ENCODE measurements around the gene ZBTB34. TPM values are rescaled to one million over a fixed set of nuclear protein-coding genes. Genes with fewer than 3 reads are reported as not detected.

Gene ZBTB34
- total RNA-seq, 4 donors from 2014 or later: 12.0 to 13.8 (median 13.1) TPM

- TF ChIP-seq CTCF (IDR thresholded peaks at IDR 0.05) (no peak), POLR2A (IDR thresholded peaks at IDR 0.05) (no peak)
- intact Hi-C loops (cut with DNase I; ENCODE audit: low total_unique reads): no loop called here
- H3K4me3 ChIP-seq (ENCODE audit: low read depth, poor library complexity, severe bottlenecking): no peak overlapping the region
- DNase-seq (ENCODE audit: low spot score in 2 of 2): no peak
- WGBS, 2 donors: 79 to 87% methylated on average over 4 of the region's 4 CpGs
Observed at GRCh38 chr9:126872516-126872915, 12.1 kb downstream of the ZBTB34 start.

GRCh38 chr9:126874546-126875314 lies 14.3 kb downstream of the ZBTB34 start:
- TF ChIP-seq POLR2A (IDR thresholded peaks at IDR 0.05) (no peak), CTCF (IDR thresholded peaks at IDR 0.05) (no peak)
- no peak for DNase-seq (ENCODE audit: low spot score in 2 of 2)
- WGBS, 2 donors: 82 to 83% methylated on average over 9 of the region's 9 CpGs
- H3K4me3 ChIP-seq (ENCODE audit: low read depth, poor library complexity, severe bottlenecking): no peak overlapping the region
- intact Hi-C loops (cut with DNase I; ENCODE audit: low total_unique reads): no loop called here

GRCh38 chr9:126875756-126876510 lies 15.5 kb downstream of the ZBTB34 start:
- H3K4me3 ChIP-seq (ENCODE audit: low read depth, poor library complexity, severe bottlenecking): no peak overlapping the region
- TF ChIP-seq POLR2A (IDR thresholded peaks at IDR 0.05) (no peak), CTCF (IDR thresholded peaks at IDR 0.05) (no peak)
- 71 to 77% methylated on average over 4 of the region's 4 CpGs for WGBS, 2 donors
- intact Hi-C loops (cut with DNase I; ENCODE audit: low total_unique reads): no loop called here
- no peak for DNase-seq (ENCODE audit: low spot score in 2 of 2)

GRCh38 chr9:126876531-126876930 lies 16.1 kb downstream of the ZBTB34 start:
- intact Hi-C loops (cut with DNase I; ENCODE audit: low total_unique reads): no loop called here
- 69 to 70% methylated on average over 4 of the region's 4 CpGs for WGBS, 2 donors
- DNase-seq (ENCODE audit: low spot score in 2 of 2): no peak
- no peak overlapping the region for H3K4me3 ChIP-seq (ENCODE audit: low read depth, poor library complexity, severe bottlenecking)
- TF ChIP-seq CTCF (IDR thresholded peaks at IDR 0.05) (no peak), POLR2A (IDR thresholded peaks at IDR 0.05) (no peak)

- 89 to 95% methylated on average over 9 of the region's 9 CpGs for WGBS, 2 donors
- no peak overlapping the region for H3K4me3 ChIP-seq (ENCODE audit: low read depth, poor library complexity, severe bottlenecking)
- TF ChIP-seq POLR2A (IDR thresholded peaks at IDR 0.05) (no peak), CTCF (IDR thresholded peaks at IDR 0.05) (no peak)
- DNase-seq (ENCODE audit: low spot score in 2 of 2): no peak
- intact Hi-C loops (cut with DNase I; ENCODE audit: low total_unique reads): no loop called here
Observed at GRCh38 chr9:126877418-126877817, 17.0 kb downstream of the ZBTB34 start.
